Endodermal cell (in vitro differentiated cells): ENCODE measurements around the gene MYL5. TPM values are rescaled to one million over a fixed set of nuclear protein-coding genes. Genes with fewer than 3 reads are reported as not detected.
A peak's percentile ranks its signal among the peaks of the same experiment; 100 is the strongest.

Source experiments
- DNase-seq: peaks from one replicate; pipeline ENCODE4 v3.0.0-alpha.2; 2017
- H3K27ac ChIP-seq: 2 replicates; pipeline ENCODE4 v1.5.1; 2013; ENCODE audit warnings: mild to moderate bottlenecking, low read depth, low read length, moderate library complexity
- H3K27me3 ChIP-seq: 2 replicates; pipeline ENCODE4 v1.6.1; 2013; ENCODE audit warnings: mild to moderate bottlenecking, low read length, moderate library complexity; ENCODE audit not compliant: insufficient read depth, control insufficient read depth, poor library complexity, severe bottlenecking
- H3K36me3 ChIP-seq: 2 replicates; pipeline ENCODE4 v1.7.0; 2013; ENCODE audit warnings: mild to moderate bottlenecking, low read length, moderate library complexity; ENCODE audit not compliant: control insufficient read depth, insufficient read depth
- H3K4me1 ChIP-seq: one replicate; pipeline ENCODE4 v1.7.0; 2013; ENCODE audit warnings: low read length; ENCODE audit not compliant: control insufficient read depth, insufficient read depth
- H3K4me3 ChIP-seq: 2 replicates; pipeline ENCODE4 v1.5.1; 2013; ENCODE audit warnings: mild to moderate bottlenecking, low read length, moderate library complexity
- H3K9ac ChIP-seq: 2 replicates; pipeline ENCODE4 v1.6.1; 2013; ENCODE audit warnings: mild to moderate bottlenecking, low read length, moderate library complexity; ENCODE audit not compliant: poor library complexity, severe bottlenecking; ENCODE audit errors: extremely low read depth
- H3K9me3 ChIP-seq: 2 replicates; pipeline ENCODE4 v1.6.1; 2013; ENCODE audit warnings: mild to moderate bottlenecking, low read length, moderate library complexity; ENCODE audit not compliant: control insufficient read depth
- H3K27ac Mint-ChIP-seq: 2 replicates; pipeline ENCODE4 v1.8.0; 2020; ENCODE audit warnings: mixed read lengths
- H3K27me3 Mint-ChIP-seq: 2 replicates; pipeline ENCODE4 v1.8.0; 2021; ENCODE audit warnings: mild to moderate bottlenecking, mixed read lengths; ENCODE audit not compliant: insufficient read depth
- H3K36me3 Mint-ChIP-seq: 2 replicates; pipeline ENCODE4 v1.8.0; 2020; ENCODE audit warnings: low read depth, mixed read lengths
- H3K4me1 Mint-ChIP-seq: 2 replicates; pipeline ENCODE4 v1.8.0; 2020; ENCODE audit warnings: mixed read lengths
- H3K4me3 Mint-ChIP-seq: 2 replicates; pipeline ENCODE4 v1.8.0; 2020; ENCODE audit warnings: mild to moderate bottlenecking, moderate library complexity, mixed read lengths
- H3K9me3 Mint-ChIP-seq: 2 replicates; pipeline ENCODE4 v1.8.0; 2020; ENCODE audit warnings: mild to moderate bottlenecking, mixed read lengths
- WGBS, 2 experiments: methylation state at CpG; one replicate each; pipeline versions ENCODE4 v1.1.5 to v1.1.7; 2013; ENCODE audit warnings: missing lambda C conversion rate in 2 of 2, mixed read lengths in 1 of 2; ENCODE audit not compliant: insufficient coverage in 1 of 2, insufficient read length in 1 of 2; 5-methylcytosine and 5-hydroxymethylcytosine counted together
- long read RNA-seq, 4 experiments: library from polyadenylated mRNA in 2 of 4; library from RNA in 1 of 4; library from capped mRNA in 1 of 4; stranded (forward) in 3 of 4; unstranded in 1 of 4; transcript quantifications; one replicate each; pipeline ENCODE4 v2.0.0, GENCODE V29; 2020 to 2021; ENCODE audit warnings: inconsistent platforms in 1 of 4
- polyA plus RNA-seq, 2 experiments: library from polyadenylated mRNA; stranded (reverse); fragments of 50-300 nt; gene quantifications; one replicate each; pipeline ENCODE4 v1.2.3, GENCODE V29; 2013
- total RNA-seq, 2 donors: library from RNA; stranded (reverse); fragmentation: NEBNext Ultra II Directional in 1 of 2; extraction: Animal tissue kit (Norgen Biotek cat#: 25700) in 1 of 2; gene quantifications; 2 replicates in 1 of 2; 3 replicates in 1 of 2; pipeline ENCODE4 v1.2.1, GENCODE V29; 2021
- TF ChIP-seq, protein P1 (sequence below): fragments of 200-600 bp; sonication (generic); conservative IDR thresholded peaks from 2 replicates; pipeline ENCODE4 v1.5.0; 2021; ENCODE audit warnings: antibody characterized with exemption, mild to moderate bottlenecking

MYL5 gene, protein sequence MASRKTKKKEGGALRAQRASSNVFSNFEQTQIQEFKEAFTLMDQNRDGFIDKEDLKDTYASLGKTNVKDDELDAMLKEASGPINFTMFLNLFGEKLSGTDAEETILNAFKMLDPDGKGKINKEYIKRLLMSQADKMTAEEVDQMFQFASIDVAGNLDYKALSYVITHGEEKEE
- total RNA-seq = 10 to 100 TPM; 20.0 to 23.4 TPM
- polyA plus RNA-seq (2013, experiment 1 of 2) = 8.7 TPM
- polyA plus RNA-seq (2013, experiment 2 of 2) = 6.1 TPM
- long read RNA-seq, experiment 1, partial matches to known transcripts = 0 of 6 reads
- long read RNA-seq, experiment 1, other reads (novel, unspliced or antisense) = 6 of 6 reads
- long read RNA-seq, experiment 2, partial matches to known transcripts = 3 of 9 reads
- long read RNA-seq, experiment 2, other reads (novel, unspliced or antisense) = 6 of 9 reads
- long read RNA-seq, experiment 3, partial matches to known transcripts = 5 of 15 reads
- long read RNA-seq, experiment 3, other reads (novel, unspliced or antisense) = 9 of 15 reads
- long read RNA-seq, experiment 4, partial matches to known transcripts = 0 of 15 reads
- long read RNA-seq, experiment 4, other reads (novel, unspliced or antisense) = 15 of 15 reads

- Mint-ChIP-seq H3K27ac (peak within 1 kb of the TSS; percentile 91), H3K36me3 (peaks cover 28% of the 10 kb centered on the region), H3K4me1 (peaks cover 8% of the 10 kb centered on the region), H3K27me3 (no peaks in the 10 kb centered on the region), H3K4me3 (peak within 1 kb of the TSS; percentile 85), H3K9me3 (no peaks in the 10 kb centered on the region)
- DNase-seq = peak; percentile 98
- Histone ChIP-seq H3K27me3 (no peaks in the 10 kb centered on the region), H3K27ac (peak within 1 kb of the TSS; percentile 57), H3K9ac (peak within 1 kb of the TSS; percentile 82), H3K4me1 (no peaks in the 10 kb centered on the region), H3K4me3 (peak within 1 kb of the TSS; percentile 96), H3K9me3 (no peaks in the 10 kb centered on the region), H3K36me3 (peaks cover 14% of the 10 kb centered on the region)
- WGBS, 2 experiments = 0 to 1% methylated on average over 43 to 84 of the region's 84 CpGs
- TF ChIP-seq, protein P1, sequence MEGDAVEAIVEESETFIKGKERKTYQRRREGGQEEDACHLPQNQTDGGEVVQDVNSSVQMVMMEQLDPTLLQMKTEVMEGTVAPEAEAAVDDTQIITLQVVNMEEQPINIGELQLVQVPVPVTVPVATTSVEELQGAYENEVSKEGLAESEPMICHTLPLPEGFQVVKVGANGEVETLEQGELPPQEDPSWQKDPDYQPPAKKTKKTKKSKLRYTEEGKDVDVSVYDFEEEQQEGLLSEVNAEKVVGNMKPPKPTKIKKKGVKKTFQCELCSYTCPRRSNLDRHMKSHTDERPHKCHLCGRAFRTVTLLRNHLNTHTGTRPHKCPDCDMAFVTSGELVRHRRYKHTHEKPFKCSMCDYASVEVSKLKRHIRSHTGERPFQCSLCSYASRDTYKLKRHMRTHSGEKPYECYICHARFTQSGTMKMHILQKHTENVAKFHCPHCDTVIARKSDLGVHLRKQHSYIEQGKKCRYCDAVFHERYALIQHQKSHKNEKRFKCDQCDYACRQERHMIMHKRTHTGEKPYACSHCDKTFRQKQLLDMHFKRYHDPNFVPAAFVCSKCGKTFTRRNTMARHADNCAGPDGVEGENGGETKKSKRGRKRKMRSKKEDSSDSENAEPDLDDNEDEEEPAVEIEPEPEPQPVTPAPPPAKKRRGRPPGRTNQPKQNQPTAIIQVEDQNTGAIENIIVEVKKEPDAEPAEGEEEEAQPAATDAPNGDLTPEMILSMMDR = peak; percentile 98
Observed at GRCh38 chr4:674172-675035, at the start of gene MYL5, which contains the start of gene ATP5ME. MYL5 (plus strand) TSS chr4:674542; CDS start chr4:678027, 3,485 bp downstream. ATP5ME (minus strand) TSS chr4:674276; CDS start chr4:674247, 29 bp downstream.

DNA sequence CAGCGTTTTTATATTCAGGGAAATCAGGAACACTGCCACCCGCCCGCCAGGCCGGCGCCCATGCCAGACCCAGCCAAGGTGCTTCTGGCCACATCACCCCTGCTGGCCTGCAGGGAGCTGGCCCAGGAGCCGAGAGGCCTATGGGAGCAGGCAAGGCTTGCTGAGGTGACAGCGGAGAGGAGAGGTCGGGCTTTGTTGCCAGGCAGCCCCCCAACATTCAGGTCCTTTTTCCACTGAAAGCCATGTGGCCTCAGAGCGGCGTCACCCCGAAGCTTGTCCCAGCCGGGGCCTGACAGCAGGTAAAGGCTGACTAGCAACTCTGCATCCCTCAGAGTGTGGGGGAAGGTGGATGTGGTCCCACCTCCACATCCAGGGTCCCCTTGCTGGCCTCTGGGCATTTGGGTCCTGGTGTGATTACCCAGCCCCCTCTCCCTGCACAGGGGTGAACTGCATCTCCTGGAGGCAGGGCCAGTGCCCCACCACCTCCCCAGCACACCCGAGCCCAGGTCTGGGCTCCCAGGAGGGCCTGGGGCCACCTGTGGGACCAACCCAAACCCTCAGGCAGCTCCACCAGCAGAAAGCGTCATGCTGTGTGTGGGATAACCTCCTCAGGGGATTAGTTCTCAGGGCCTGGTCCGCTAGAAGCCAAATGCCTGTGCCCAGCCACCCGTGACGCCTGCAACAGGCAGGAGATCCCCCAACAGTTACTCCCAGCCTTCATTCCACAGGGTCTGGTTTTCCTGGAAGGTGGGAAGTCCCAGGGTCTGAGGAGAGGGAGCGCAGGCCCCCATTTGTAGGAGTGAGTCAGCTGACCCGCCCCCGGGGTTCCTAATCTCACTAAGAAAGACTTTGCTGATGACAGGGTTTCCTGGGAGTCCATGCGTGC lies 49.4 kb upstream of the MYL5 start, which contains the start of gene PDE6B:
TSS of gene PDE6B (plus strand) at position 869 of the 886 bp plus-strand sequence. CDS start 54 bp downstream, outside the sequence.
- Mint-ChIP-seq H3K27me3 (peaks cover 3% of the 10 kb centered on the region), H3K36me3 (no peaks in the 10 kb centered on the region), H3K4me1 (no peaks in the 10 kb centered on the region), H3K4me3 (no peak within 1 kb of the TSS), H3K9me3 (no peaks in the 10 kb centered on the region), H3K27ac (no peak within 1 kb of the TSS)
- TF ChIP-seq, protein P1 = peak; percentile 44
- no peaks in the 10 kb centered on the region for H3K9me3 ChIP-seq
- no peaks in the 10 kb centered on the region for H3K36me3 ChIP-seq
- H3K27me3 ChIP-seq = peaks cover 5% of the 10 kb centered on the region
- WGBS, 2 experiments = 83 to 89% methylated on average over 9 to 21 of the region's 21 CpGs
- DNase-seq = peak; percentile 76
- peaks cover 3% of the 10 kb centered on the region for H3K4me1 ChIP-seq
- no peak within 1 kb of the TSS for H3K9ac ChIP-seq
- H3K27ac ChIP-seq = peak within 1 kb of the TSS; percentile 7
- H3K4me3 ChIP-seq = no peak within 1 kb of the TSS
